Natural killer cell (primary cell): ENCODE measurements around the gene CDH11. TPM values are rescaled to one million over a fixed set of nuclear protein-coding genes. Genes with fewer than 3 reads are reported as not detected.

Experiments used
- ATAC-seq, 3 donors: fragments of 150-1000 bp in 2 of 3; fragments of 200-7000 bp in 1 of 3; cut with Tn5 transposase; 1 replicate in 1 of 3; 2 replicates in 2 of 3; pipeline ENCODE4 v1.10.0; 2021; ENCODE audit warnings: mild to moderate bottlenecking in 2 of 3, moderate library complexity in 2 of 3
- DNase-seq, 2 donors: peaks; one replicate each; pipeline versions ENCODE4 v3.0.0 to v3.0.0-alpha.2; 2013 to 2021; ENCODE audit warnings: mixed read lengths in 1 of 2
- H3K27ac ChIP-seq: one replicate; pipeline ENCODE4 v1.5.1; 2013; ENCODE audit warnings: mild to moderate bottlenecking, low read length
- H3K27me3 ChIP-seq: one replicate; pipeline ENCODE4 v1.6.1; 2013; ENCODE audit warnings: low read length; ENCODE audit not compliant: control insufficient read depth, insufficient read depth
- H3K36me3 ChIP-seq: one replicate; pipeline ENCODE4 v1.6.1; 2013; ENCODE audit warnings: low read length; ENCODE audit not compliant: control insufficient read depth, insufficient read depth
- H3K4me1 ChIP-seq: one replicate; pipeline ENCODE4 v1.6.1; 2013; ENCODE audit warnings: low read length; ENCODE audit not compliant: control insufficient read depth, insufficient read depth
- H3K4me3 ChIP-seq: one replicate; pipeline ENCODE4 v1.5.1; 2013; ENCODE audit warnings: low read length
- H3K9me3 ChIP-seq: one replicate; pipeline ENCODE4 v1.6.1; 2013; ENCODE audit warnings: low read length; ENCODE audit not compliant: control insufficient read depth, insufficient read depth
- H3K27ac Mint-ChIP-seq, 2 donors: one replicate each; pipeline ENCODE4 v1.8.0; 2022; ENCODE audit warnings: mild to moderate bottlenecking in 2 of 2, mixed read lengths in 2 of 2, moderate library complexity in 1 of 2
- H3K27me3 Mint-ChIP-seq, 2 donors: one replicate each; pipeline ENCODE4 v1.8.0; 2022; ENCODE audit warnings: low read depth in 2 of 2, mixed read lengths in 2 of 2
- H3K36me3 Mint-ChIP-seq: one replicate; pipeline ENCODE4 v1.8.0; 2022; ENCODE audit warnings: mixed read lengths
- H3K4me1 Mint-ChIP-seq, 2 donors: one replicate each; pipeline ENCODE4 v1.8.0; 2022; ENCODE audit warnings: mixed read lengths in 2 of 2
- H3K4me3 Mint-ChIP-seq: one replicate; pipeline ENCODE4 v1.8.0; 2022; ENCODE audit warnings: mild to moderate bottlenecking, moderate library complexity, mixed read lengths
- H3K9me3 Mint-ChIP-seq, 2 donors: one replicate each; pipeline ENCODE4 v1.8.0; 2022; ENCODE audit warnings: mixed read lengths in 2 of 2
- WGBS: methylation state at CpG from one replicate; pipeline ENCODE4 v1.1.7; 2013; ENCODE audit warnings: missing lambda C conversion rate; ENCODE audit not compliant: insufficient coverage; 5-methylcytosine and 5-hydroxymethylcytosine counted together
- intact Hi-C: fragments of 100-400 bp; cut with micrococcal nuclease; formaldehyde crosslinking; loops from one replicate; pipeline ENCODE4 v1.14.2; 2022
- total RNA-seq, 4 donors: library from RNA; stranded (reverse); fragments of 120-200 nt in 1 of 4; gene quantifications; one replicate each; pipeline versions ENCODE4 v1.2.3 to v1.2.4, GENCODE V29; 2013 to 2022
- TF ChIP-seq, protein P1 (sequence below): fragments of 200-600 bp; IDR thresholded peaks from one replicate; pipeline ENCODE4 v1.8.0; 2022; ENCODE audit warnings: antibody characterized with exemption

The CDH11 gene
- total RNA-seq, 3 donors from 2014 or later (not counting 1 experiment from before 2014, with no cell fraction given), result not detected

DNA sequence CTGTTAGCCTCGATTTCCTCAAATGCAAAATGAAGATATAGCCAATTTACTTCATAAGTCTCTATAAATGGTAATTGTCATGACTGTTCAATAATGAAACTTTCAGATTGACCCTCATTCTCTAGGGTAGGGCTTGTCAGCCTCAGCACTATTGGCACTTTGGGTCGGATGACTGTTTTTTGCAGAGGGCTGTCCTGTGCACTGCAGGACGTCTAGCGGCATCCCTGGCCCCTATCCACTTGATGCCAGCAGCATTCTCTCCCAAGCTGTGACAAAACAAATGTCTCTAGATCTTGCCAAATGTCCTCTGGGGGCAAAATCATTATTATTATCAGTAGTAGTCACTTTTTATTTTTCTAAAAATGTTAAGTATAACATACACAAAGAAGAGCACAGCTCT is 24.6 kb downstream of the CDH11 start:
- Histone ChIP-seq H3K27me3 (no peaks in the 10 kb centered on the region), H3K4me1 (no peaks in the 10 kb centered on the region), H3K36me3 (no peaks in the 10 kb centered on the region), H3K9me3 (no peaks in the 10 kb centered on the region), H3K27ac (no peak overlapping the region), H3K4me3 (no peak overlapping the region)
- H3K27ac Mint-ChIP-seq, result no peak overlapping the region
- no peak for ATAC-seq
- no peak for DNase-seq
- H3K4me3 Mint-ChIP-seq, result no peak overlapping the region
- H3K4me1 Mint-ChIP-seq, result no peaks in the 10 kb centered on the region
- WGBS, result 77% methylated on average over 4 of the region's 4 CpGs
- TF ChIP-seq, protein P1, sequence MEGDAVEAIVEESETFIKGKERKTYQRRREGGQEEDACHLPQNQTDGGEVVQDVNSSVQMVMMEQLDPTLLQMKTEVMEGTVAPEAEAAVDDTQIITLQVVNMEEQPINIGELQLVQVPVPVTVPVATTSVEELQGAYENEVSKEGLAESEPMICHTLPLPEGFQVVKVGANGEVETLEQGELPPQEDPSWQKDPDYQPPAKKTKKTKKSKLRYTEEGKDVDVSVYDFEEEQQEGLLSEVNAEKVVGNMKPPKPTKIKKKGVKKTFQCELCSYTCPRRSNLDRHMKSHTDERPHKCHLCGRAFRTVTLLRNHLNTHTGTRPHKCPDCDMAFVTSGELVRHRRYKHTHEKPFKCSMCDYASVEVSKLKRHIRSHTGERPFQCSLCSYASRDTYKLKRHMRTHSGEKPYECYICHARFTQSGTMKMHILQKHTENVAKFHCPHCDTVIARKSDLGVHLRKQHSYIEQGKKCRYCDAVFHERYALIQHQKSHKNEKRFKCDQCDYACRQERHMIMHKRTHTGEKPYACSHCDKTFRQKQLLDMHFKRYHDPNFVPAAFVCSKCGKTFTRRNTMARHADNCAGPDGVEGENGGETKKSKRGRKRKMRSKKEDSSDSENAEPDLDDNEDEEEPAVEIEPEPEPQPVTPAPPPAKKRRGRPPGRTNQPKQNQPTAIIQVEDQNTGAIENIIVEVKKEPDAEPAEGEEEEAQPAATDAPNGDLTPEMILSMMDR, result no peak
- no peaks in the 10 kb centered on the region for H3K36me3 Mint-ChIP-seq
- H3K27me3 Mint-ChIP-seq, result no peaks in the 10 kb centered on the region
- peaks cover 3 to 9% of the 10 kb centered on the region in 2 donors for H3K9me3 Mint-ChIP-seq
- intact Hi-C loops, result no loop called here

DNA sequence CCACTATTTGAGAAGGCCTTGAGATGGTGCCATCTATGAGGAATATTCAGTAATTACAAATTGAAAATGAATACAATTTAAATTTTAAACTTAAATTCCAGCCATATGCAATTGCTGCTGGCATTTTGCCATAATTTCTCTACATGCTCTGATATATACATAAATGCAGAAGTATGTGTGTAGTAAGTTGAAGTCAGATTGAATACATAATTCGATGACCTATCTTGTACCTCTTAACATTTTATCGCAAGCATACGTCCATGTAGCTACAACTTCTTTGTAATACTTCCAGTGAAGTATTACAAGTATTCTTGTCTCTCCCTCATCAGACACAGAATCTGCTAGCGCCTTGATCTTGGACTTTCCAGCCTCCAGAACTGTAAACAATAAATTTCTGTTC is 26.0 kb downstream of the CDH11 start:
- intact Hi-C loops, result no loop called here
- ATAC-seq (no peak), DNase-seq (no peak)
- no peaks in the 10 kb centered on the region for H3K9me3 ChIP-seq
- no peaks in the 10 kb centered on the region for H3K27me3 Mint-ChIP-seq
- no peak overlapping the region for H3K4me3 ChIP-seq
- no peaks in the 10 kb centered on the region for H3K36me3 Mint-ChIP-seq
- H3K27ac Mint-ChIP-seq, result no peak overlapping the region
- no peaks in the 10 kb centered on the region for H3K36me3 ChIP-seq
- H3K27ac ChIP-seq, result no peak overlapping the region
- H3K4me1 ChIP-seq, result no peaks in the 10 kb centered on the region
- H3K9me3 Mint-ChIP-seq, result peaks cover 0 to 8% of the 10 kb centered on the region in 2 donors
- TF ChIP-seq, protein P1, result no peak
- no peak overlapping the region for H3K4me3 Mint-ChIP-seq
- 39% methylated on average over 3 of the region's 4 CpGs for WGBS
- no peaks in the 10 kb centered on the region for H3K27me3 ChIP-seq
- no peaks in the 10 kb centered on the region for H3K4me1 Mint-ChIP-seq

DNA sequence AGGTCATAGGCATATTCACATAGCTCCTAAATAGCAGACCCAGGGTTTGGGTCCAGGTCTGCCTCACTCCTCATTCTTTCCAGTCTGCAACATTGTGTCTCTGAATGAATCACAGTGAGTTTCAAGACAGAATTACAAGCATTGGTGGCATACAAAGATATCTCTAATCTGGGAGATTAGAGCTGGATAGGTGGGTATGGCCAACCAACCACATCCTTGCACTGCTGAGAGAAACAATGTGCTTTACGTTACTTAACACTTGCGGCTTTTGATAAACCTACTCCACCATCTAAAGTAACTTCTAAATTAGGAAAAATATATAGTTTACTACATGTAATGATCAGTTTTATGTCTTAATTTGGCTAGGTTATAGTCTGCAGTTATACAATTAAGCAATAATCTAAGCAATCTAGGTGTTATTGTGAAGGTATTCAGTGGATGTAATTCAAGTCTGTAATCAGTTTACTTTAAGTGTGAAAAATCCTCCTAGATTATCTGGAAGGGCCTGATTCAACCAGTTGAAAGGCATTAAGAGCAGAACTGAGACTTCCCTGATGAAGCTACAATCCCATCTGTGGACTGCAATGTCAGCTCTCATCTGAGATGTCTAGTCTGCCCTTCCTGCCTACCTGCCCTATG is 26.7 kb downstream of the CDH11 start:
- Mint-ChIP-seq H3K27me3 (no peaks in the 10 kb centered on the region), H3K36me3 (no peaks in the 10 kb centered on the region), H3K9me3 (peaks cover 0 to 8% of the 10 kb centered on the region in 2 donors), H3K4me1 (no peaks in the 10 kb centered on the region), H3K4me3 (no peak overlapping the region), H3K27ac (no peak overlapping the region)
- Histone ChIP-seq H3K4me1 (no peaks in the 10 kb centered on the region), H3K27me3 (no peaks in the 10 kb centered on the region), H3K36me3 (no peaks in the 10 kb centered on the region), H3K27ac (no peak overlapping the region), H3K9me3 (no peaks in the 10 kb centered on the region), H3K4me3 (no peak overlapping the region)
- intact Hi-C loops, result no loop called here
- no peak for ATAC-seq
- TF ChIP-seq, protein P1, result no peak
- no CpG with 5 or more reads among the region's 2 CpGs for WGBS
- no peak for DNase-seq

DNA sequence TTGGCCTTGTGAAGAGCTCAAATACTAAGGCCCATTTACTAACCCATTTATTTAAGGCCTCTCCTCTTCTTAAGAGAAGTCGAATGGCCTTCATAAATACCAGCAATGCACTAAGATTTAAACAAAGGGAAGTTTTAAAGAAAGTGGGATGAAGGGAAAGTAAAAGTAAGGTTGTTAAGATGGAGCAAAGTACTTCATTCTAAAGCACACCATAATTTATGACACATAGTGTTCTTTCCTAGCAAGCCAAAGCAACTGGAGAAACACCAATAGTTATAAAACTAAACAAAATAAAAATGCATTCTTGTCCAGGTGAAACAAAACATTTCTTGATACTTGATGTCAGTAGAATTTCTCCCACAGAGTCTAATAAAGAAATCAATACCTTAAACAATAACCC is 27.9 kb downstream of the CDH11 start:
- H3K36me3 Mint-ChIP-seq, result no peaks in the 10 kb centered on the region

More for the DNA sequence above, 27.9 kb downstream of the CDH11 start:
- H3K4me3 ChIP-seq, result no peak overlapping the region
- TF ChIP-seq, protein P1, result no peak
- no peak overlapping the region for H3K27ac Mint-ChIP-seq
- no peaks in the 10 kb centered on the region for H3K27me3 Mint-ChIP-seq
- H3K9me3 Mint-ChIP-seq, result peaks cover 0 to 2% of the 10 kb centered on the region in 2 donors
- H3K4me3 Mint-ChIP-seq, result no peak overlapping the region
- DNase-seq (no peak), ATAC-seq (no peak)
- H3K27ac ChIP-seq, result no peak overlapping the region
- H3K27me3 ChIP-seq, result no peaks in the 10 kb centered on the region
- intact Hi-C loops, result no loop called here
- WGBS, result no CpG with 5 or more reads among the region's 1 CpG
- no peaks in the 10 kb centered on the region for H3K4me1 Mint-ChIP-seq
- H3K36me3 ChIP-seq, result no peaks in the 10 kb centered on the region
- no peaks in the 10 kb centered on the region for H3K4me1 ChIP-seq
- H3K9me3 ChIP-seq, result no peaks in the 10 kb centered on the region
